Kidney epithelial cell (primary cell): ENCODE data around the gene CDH8. TPM values are rescaled to one million over a fixed set of nuclear protein-coding genes. Genes with fewer than 3 reads are reported as not detected.

Experiments
- DNase-seq: peaks from one replicate; pipeline ENCODE4 v3.0.0-alpha.2; 2010; ENCODE audit warnings: low read depth
- H3K27me3 ChIP-seq: 2 replicates; pipeline ENCODE4 v1.6.0; 2011; ENCODE audit warnings: low read length; ENCODE audit not compliant: control insufficient read depth, insufficient read depth
- H3K36me3 ChIP-seq: 2 replicates; pipeline ENCODE4 v1.5.1; 2011; ENCODE audit warnings: low read length; ENCODE audit not compliant: control insufficient read depth, insufficient read depth
- H3K4me3 ChIP-seq: 2 replicates; pipeline ENCODE4 v1.5.1; 2011; ENCODE audit warnings: low read depth, mild to moderate bottlenecking, control low read depth, low read length
- total RNA-seq: library from RNA; depleted of rRNA; stranded (reverse); fragments of >200 nt; gene quantifications from 2 replicates; pipeline ENCODE4 v1.2.3, GENCODE V29; 2015
- TF ChIP-seq, protein P1 (sequence below): IDR thresholded peaks from 2 replicates; pipeline ENCODE4 v1.5.1; 2011; ENCODE audit warnings: mild to moderate bottlenecking, moderate library complexity, low read length, control low read depth, inconsistent platforms; ENCODE audit not compliant: insufficient read depth, poor library complexity, severe bottlenecking

CDH8 gene
- total RNA-seq, 1 donor from 2014 or later = 0.92 TPM

DNA sequence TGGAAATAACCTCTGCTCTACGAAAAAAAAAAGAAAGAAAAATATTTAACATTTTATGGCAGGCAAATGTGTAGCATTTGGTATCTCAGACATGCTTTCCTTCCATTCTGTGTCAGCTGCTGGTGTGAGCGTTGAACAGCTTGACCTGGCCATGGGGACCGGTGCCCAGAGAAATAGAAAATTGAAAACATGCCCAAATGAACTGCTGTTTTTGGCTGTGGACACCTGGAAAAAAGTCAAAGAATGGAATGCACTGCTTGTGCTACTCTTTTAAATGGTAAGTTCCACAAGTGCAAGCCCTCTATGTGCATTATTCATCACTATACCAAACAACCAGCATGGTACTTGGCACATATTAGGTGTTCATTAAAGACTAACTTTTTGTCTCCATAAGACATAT lies 127.2 kb downstream of the CDH8 start:
- TF ChIP-seq, protein P1, sequence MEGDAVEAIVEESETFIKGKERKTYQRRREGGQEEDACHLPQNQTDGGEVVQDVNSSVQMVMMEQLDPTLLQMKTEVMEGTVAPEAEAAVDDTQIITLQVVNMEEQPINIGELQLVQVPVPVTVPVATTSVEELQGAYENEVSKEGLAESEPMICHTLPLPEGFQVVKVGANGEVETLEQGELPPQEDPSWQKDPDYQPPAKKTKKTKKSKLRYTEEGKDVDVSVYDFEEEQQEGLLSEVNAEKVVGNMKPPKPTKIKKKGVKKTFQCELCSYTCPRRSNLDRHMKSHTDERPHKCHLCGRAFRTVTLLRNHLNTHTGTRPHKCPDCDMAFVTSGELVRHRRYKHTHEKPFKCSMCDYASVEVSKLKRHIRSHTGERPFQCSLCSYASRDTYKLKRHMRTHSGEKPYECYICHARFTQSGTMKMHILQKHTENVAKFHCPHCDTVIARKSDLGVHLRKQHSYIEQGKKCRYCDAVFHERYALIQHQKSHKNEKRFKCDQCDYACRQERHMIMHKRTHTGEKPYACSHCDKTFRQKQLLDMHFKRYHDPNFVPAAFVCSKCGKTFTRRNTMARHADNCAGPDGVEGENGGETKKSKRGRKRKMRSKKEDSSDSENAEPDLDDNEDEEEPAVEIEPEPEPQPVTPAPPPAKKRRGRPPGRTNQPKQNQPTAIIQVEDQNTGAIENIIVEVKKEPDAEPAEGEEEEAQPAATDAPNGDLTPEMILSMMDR = no peak

DNA sequence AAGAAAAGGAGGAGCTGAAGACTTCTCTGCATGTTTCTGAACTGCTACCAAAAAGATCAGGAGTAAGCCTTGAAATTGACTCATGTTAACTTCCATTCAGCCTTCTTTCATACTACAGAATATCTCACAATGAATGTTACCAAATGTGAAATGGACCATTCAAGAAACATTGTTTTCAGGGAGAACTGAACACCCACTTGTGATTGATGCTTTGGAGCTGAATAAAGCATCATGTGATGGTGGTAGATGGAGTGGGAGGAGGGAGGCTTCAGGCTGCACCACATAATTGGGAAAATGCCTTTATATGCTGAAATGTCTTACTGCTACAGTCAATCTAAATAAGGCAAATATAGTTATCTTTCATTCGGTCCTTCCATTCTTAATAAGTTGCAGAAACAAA lies 127.8 kb downstream of the CDH8 start:
- TF ChIP-seq, protein P1 = no peak
- no peak overlapping the region for H3K4me3 ChIP-seq
- no peak for DNase-seq
- no peaks in the 10 kb centered on the region for H3K27me3 ChIP-seq
- H3K36me3 ChIP-seq = no peaks in the 10 kb centered on the region

More for the DNA sequence above, 127.2 kb downstream of the CDH8 start:
- Histone ChIP-seq H3K4me3 (no peak overlapping the region), H3K36me3 (no peaks in the 10 kb centered on the region), H3K27me3 (no peaks in the 10 kb centered on the region)
- no peak for DNase-seq

DNA sequence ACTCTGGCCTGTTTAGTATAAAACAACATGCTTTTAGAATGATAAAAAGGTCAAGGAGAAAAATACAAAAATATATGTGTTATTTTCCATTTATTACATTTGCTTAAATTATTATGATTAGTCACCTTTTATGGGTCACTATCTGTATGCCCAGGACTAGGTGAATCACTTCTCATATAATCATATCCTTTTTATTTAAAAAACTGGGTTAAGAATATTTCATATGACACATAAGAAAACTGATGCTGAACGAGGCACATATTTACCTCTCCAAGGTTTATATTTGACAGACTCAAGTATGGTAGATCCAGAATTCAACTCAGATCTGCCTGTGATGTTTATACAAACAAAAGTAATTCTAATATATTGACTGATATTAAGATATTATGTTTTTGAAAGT lies 134.5 kb downstream of the CDH8 start:
- TF ChIP-seq, protein P1 = no peak
- no peak overlapping the region for H3K4me3 ChIP-seq
- no peak for DNase-seq

DNA sequence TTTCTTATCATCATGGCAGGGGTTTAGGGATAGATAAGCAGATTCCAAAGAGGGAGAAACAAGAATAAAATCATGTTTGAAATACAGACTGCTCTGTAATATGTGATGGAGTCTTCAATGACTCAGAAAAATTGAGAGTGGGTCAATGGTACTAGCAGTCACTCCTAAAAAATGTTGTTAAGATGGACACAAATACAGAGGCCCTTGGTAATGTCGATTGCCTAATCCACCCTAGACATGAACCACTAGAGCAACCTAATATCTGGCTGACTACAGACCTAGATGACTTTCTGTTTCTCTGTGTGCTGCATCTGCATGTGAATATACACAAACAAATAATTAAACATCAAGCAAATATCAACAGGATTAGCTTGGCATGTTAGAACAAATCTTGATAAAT lies 135.8 kb downstream of the CDH8 start:
- no peak overlapping the region for H3K4me3 ChIP-seq
- TF ChIP-seq, protein P1 = no peak
- no peaks in the 10 kb centered on the region for H3K36me3 ChIP-seq
- no peaks in the 10 kb centered on the region for H3K27me3 ChIP-seq
- no peak for DNase-seq

More for the DNA sequence above, 134.5 kb downstream of the CDH8 start:
- H3K36me3 ChIP-seq = no peaks in the 10 kb centered on the region
- H3K27me3 ChIP-seq = no peaks in the 10 kb centered on the region

DNA sequence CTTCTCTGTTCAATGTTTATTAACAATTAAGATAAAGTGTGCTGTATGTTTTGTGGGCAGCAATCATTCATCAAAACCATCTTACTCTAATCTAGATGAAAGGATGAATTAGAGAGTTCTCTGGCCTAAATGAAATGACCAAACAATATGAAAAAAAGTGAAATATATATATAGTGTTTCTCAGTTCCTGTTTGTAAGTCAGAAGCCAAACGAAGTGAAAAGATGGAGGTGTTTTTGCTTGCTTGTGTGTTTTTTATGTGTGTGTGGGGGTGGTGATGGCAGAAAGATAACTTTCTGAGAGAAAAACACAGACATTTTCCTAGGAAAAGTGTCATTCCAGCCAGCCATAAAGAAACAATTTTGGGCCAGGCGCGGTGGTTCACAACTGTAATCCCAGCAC lies 138.6 kb downstream of the CDH8 start:
- H3K36me3 ChIP-seq = no peaks in the 10 kb centered on the region
- TF ChIP-seq, protein P1 = no peak
- no peak overlapping the region for H3K4me3 ChIP-seq
- no peak for DNase-seq
- H3K27me3 ChIP-seq = no peaks in the 10 kb centered on the region

DNA sequence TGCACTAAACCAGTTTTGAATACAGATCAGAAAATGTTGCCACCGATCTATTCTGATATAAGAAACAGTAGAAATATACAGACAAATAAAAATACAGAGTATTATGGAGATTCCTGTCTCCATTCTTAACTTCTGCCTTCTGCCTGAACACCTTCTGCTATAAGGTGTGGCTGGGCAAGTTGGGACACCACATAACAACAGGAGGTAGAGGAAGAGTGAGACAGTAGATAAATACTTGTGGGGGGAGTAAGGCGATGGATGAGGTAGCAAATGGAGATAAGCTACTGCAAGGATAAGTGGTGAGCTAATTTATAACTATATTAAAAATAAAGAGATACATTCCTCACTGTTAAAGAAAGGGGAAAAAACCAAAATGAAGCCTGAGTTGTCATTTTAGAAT lies 143.7 kb downstream of the CDH8 start:
- H3K4me3 ChIP-seq = no peak overlapping the region
- no peak for DNase-seq
- no peaks in the 10 kb centered on the region for H3K27me3 ChIP-seq

More for the DNA sequence above, 143.7 kb downstream of the CDH8 start:
- TF ChIP-seq, protein P1 = no peak
- no peaks in the 10 kb centered on the region for H3K36me3 ChIP-seq
